HepG2 (cell line): ENCODE measurements around the gene AHRR. TPM values are rescaled to one million over a fixed set of nuclear protein-coding genes. Genes with fewer than 3 reads are reported as not detected.

Source experiments
- BRF2 ChIP-seq: sonication (generic); formaldehyde crosslinking; IDR thresholded peaks from 2 replicates; pipeline ENCODE4 v1.8.1; 2022; ENCODE audit warnings: mild to moderate bottlenecking, missing genetic modification reagents
- CBX2 ChIP-seq, 2 experiments: fragments of 200-600 bp in 1 of 2; sonication (generic); formaldehyde crosslinking in 1 of 2; IDR thresholded peaks; 2 replicates each; pipeline versions ENCODE4 v1.7.0 to v1.8.1; 2018 to 2022; ENCODE audit warnings: low read depth in 2 of 2, low read length in 1 of 2, mild to moderate bottlenecking in 1 of 2, missing genetic modification reagents in 1 of 2
- CREB1 ChIP-seq, 2 experiments: fragments of 450-650 bp in 1 of 2; IDR thresholded peaks; 2 replicates each; pipeline ENCODE4 v1.6.1; 2016 to 2017; ENCODE audit warnings: control low read depth in 1 of 2, mild to moderate bottlenecking in 1 of 2, missing compliant biosample characterization in 1 of 2, missing genetic modification characterization in 1 of 2
- E2F5 ChIP-seq: sonication (generic); formaldehyde crosslinking; conservative IDR thresholded peaks from 2 replicates; pipeline ENCODE4 v1.4.0; 2020; ENCODE audit warnings: missing genetic modification reagents
- FOXO1 ChIP-seq: sonication (generic); formaldehyde crosslinking; IDR thresholded peaks from 2 replicates; pipeline ENCODE4 v1.4.0; 2020; ENCODE audit warnings: missing genetic modification reagents
- GTF3A ChIP-seq: sonication (generic); formaldehyde crosslinking; conservative IDR thresholded peaks from 2 replicates; pipeline ENCODE4 v1.4.0; 2020; ENCODE audit warnings: mild to moderate bottlenecking, missing genetic modification reagents
- HCFC1 ChIP-seq: fragments of 150-350 bp; IDR thresholded peaks from 2 replicates; pipeline ENCODE4 v1.6.1; 2014; ENCODE audit warnings: low read depth, low read length
- MLLT10 ChIP-seq: sonication (generic); formaldehyde crosslinking; IDR thresholded peaks from 2 replicates; pipeline ENCODE4 v1.4.0; 2020; ENCODE audit warnings: missing genetic modification reagents
- MYC ChIP-seq: sonication (generic); formaldehyde crosslinking; IDR thresholded peaks from 2 replicates; pipeline ENCODE4 v1.9.0; 2021; ENCODE audit warnings: missing genetic modification reagents, borderline replicate concordance
- NFKBIZ ChIP-seq: IDR thresholded peaks from 2 replicates; pipeline ENCODE4 v1.6.1; 2018; ENCODE audit warnings: missing genetic modification reagents, missing compliant biosample characterization
- NR3C1 ChIP-seq: sonication (generic); formaldehyde crosslinking; IDR thresholded peaks from 2 replicates; pipeline ENCODE4 v1.4.0; 2020; ENCODE audit warnings: missing genetic modification reagents
- PAWR ChIP-seq: sonication (generic); formaldehyde crosslinking; IDR thresholded peaks from 2 replicates; pipeline ENCODE4 v1.4.0; 2020; ENCODE audit warnings: missing genetic modification reagents, mild to moderate bottlenecking, borderline replicate concordance
- RELA ChIP-seq: sonication (generic); formaldehyde crosslinking; IDR thresholded peaks from 2 replicates; pipeline ENCODE4 v1.4.0; 2020; ENCODE audit warnings: missing genetic modification reagents
- RFX1 ChIP-seq: fragments of 450-650 bp; IDR thresholded peaks from 2 replicates; pipeline ENCODE4 v1.6.1; 2017
- SCMH1 ChIP-seq: sonication (generic); formaldehyde crosslinking; IDR thresholded peaks from 2 replicates; pipeline ENCODE4 v1.9.0; 2021; ENCODE audit warnings: missing genetic modification reagents, mild to moderate bottlenecking, borderline replicate concordance
- SP4 ChIP-seq: sonication (generic); formaldehyde crosslinking; IDR thresholded peaks from 2 replicates; pipeline ENCODE4 v1.8.1; 2023; ENCODE audit warnings: mild to moderate bottlenecking, missing genetic modification reagents
- TBL1XR1 ChIP-seq: fragments of 150-350 bp; IDR thresholded peaks from 2 replicates; pipeline ENCODE4 v1.6.1; 2014; ENCODE audit warnings: borderline replicate concordance, low read length; ENCODE audit not compliant: partially characterized antibody
- TFAP4 ChIP-seq: sonication (generic); IDR thresholded peaks from 2 replicates; pipeline ENCODE4 v1.6.1; 2016; ENCODE audit warnings: low read depth, borderline replicate concordance
- TOPORS ChIP-seq: sonication (generic); formaldehyde crosslinking; IDR thresholded peaks from 2 replicates; pipeline ENCODE4 v1.8.0; 2023; ENCODE audit warnings: mild to moderate bottlenecking, missing genetic modification reagents
- ZFAT ChIP-seq: sonication (generic); formaldehyde crosslinking; conservative IDR thresholded peaks from 2 replicates; pipeline ENCODE4 v1.8.1; 2023; ENCODE audit warnings: missing genetic modification reagents, inconsistent platforms
- ZKSCAN1 ChIP-seq: fragments of 150-350 bp; IDR thresholded peaks from 2 replicates; pipeline ENCODE4 v1.6.1; 2014; ENCODE audit warnings: low read length
- ZNF281 ChIP-seq: sonication (generic); formaldehyde crosslinking; IDR thresholded peaks from 2 replicates; pipeline ENCODE4 v1.4.0; 2020; ENCODE audit warnings: missing genetic modification reagents, borderline replicate concordance
- ZNF431 ChIP-seq: sonication (generic); formaldehyde crosslinking; IDR thresholded peaks from 2 replicates; pipeline ENCODE4 v1.9.0; 2022; ENCODE audit warnings: missing genetic modification reagents, low read depth, mild to moderate bottlenecking, borderline replicate concordance
- ZNF547 ChIP-seq: sonication (generic); formaldehyde crosslinking; IDR thresholded peaks from 2 replicates; pipeline ENCODE4 v1.5.1; 2020; ENCODE audit warnings: mild to moderate bottlenecking, missing genetic modification reagents
- ZNF777 ChIP-seq: sonication (generic); formaldehyde crosslinking; IDR thresholded peaks from 2 replicates; pipeline ENCODE4 v1.4.0; 2020; ENCODE audit warnings: missing genetic modification reagents
- polyA plus RNA-seq, 8 experiments: library from polyadenylated mRNA; depleted of rRNA in 3 of 8; stranded (reverse) in 7 of 8; unstranded in 1 of 8; fragments of >200 nt; fragmentation: Illumina TruSeq in 4 of 8; extraction: Trizol in 4 of 8; gene quantifications; 2 replicates each; pipeline versions ENCODE4 v1.2.1 to v1.2.3, GENCODE V29; 2011 to 2016; ENCODE audit warnings: low read depth in 4 of 8, missing spikeins in 1 of 8, mixed read lengths in 1 of 8; ENCODE audit not compliant: insufficient read depth in 1 of 8
- total RNA-seq, 5 experiments: library from RNA; depleted of rRNA; stranded (reverse); fragments of >200 nt; fragmentation: Illumina TruSeq; extraction: Trizol; gene quantifications; 2 replicates each; pipeline ENCODE4 v1.2.3, GENCODE V29; 2016; ENCODE audit warnings: low read depth in 1 of 5

AHRR gene
- total and polyA plus RNA-seq, 2 of the 13 experiments (the other 11 are each of a cell fraction or from before 2014, with no cell fraction given), result 0.28 to 0.35 TPM

GRCh38 chr5:472656-473550, 151.4 kb downstream of the AHRR start (continued):
- peak; percentile 85; the same call in 1 of the 2 replicates for TF ChIP-seq NFKBIZ (CRISPR knock-in tag)
- TF ChIP-seq CREB1 (IDR thresholded peaks at IDR 0.05), result no peak; the same call in 1 of the 2 replicates
- no peak for TF ChIP-seq CREB1 (CRISPR knock-in tag; IDR thresholded peaks at IDR 0.05)
- TF ChIP-seq CBX2 (IDR thresholded peaks at IDR 0.05; ENCODE audit: low read depth, low read length), result no peak
- TF ChIP-seq CBX2 (CRISPR knock-in tag; IDR thresholded peaks at IDR 0.05; ENCODE audit: low read depth), result no peak
- TF ChIP-seq TOPORS, result peak; percentile 68; the same call in 1 of the 2 replicates
- TF ChIP-seq MYC, result peak; percentile 82; the same call in 1 of the 2 replicates
- TF ChIP-seq HCFC1, result no peak; the same call in 1 of the 2 replicates
- TF ChIP-seq ZNF777, result peak; percentile 53
- peak; percentile 99 for TF ChIP-seq ZNF547
- no peak for TF ChIP-seq RFX1
- no peak for TF ChIP-seq ZKSCAN1
- TF ChIP-seq PAWR (CRISPR knock-in tag), result no peak
- no peak for TF ChIP-seq SCMH1 (CRISPR knock-in tag)
- peak; percentile 65 for TF ChIP-seq FOXO1
- no peak; the same call in 1 of the 2 replicates for TF ChIP-seq RELA
- TF ChIP-seq BRF2 (CRISPR knock-in tag), result peak; percentile 95
- TF ChIP-seq SP4 (CRISPR knock-in tag), result peak; percentile 54; the same call in 1 of the 2 replicates
- peak; percentile 85 for TF ChIP-seq E2F5 (CRISPR knock-in tag)
- no peak for TF ChIP-seq MLLT10 (CRISPR knock-in tag)
- peak; percentile 83; the same call in 1 of the 2 replicates for TF ChIP-seq ZNF431 (CRISPR knock-in tag)
- TF ChIP-seq NR3C1 (CRISPR knock-in tag), result no peak
- no peak for TF ChIP-seq GTF3A (CRISPR knock-in tag)
- no peak for TF ChIP-seq TFAP4
- peak; percentile 92 for TF ChIP-seq ZFAT (CRISPR knock-in tag)
- TF ChIP-seq ZNF281 (CRISPR knock-in tag), result peak; percentile 43; the same call in 1 of the 2 replicates
- no peak for TF ChIP-seq TBL1XR1
